MM.1S (cell line): ENCODE data around the gene IL26.

Experiments
- EZH2 ChIP-seq: fragments of 300-600 bp; sonication (generic); optimal IDR thresholded peaks from 2 replicates; pipeline ENCODE3; 2017; ENCODE audit warnings: low read depth, mild to moderate bottlenecking, antibody characterized with exemption, low read length, mixed read lengths
- EZH2phosphoT487 ChIP-seq: fragments of 300-600 bp; sonication (generic); IDR thresholded peaks from 2 replicates; pipeline ENCODE4 v1.6.1; 2018; ENCODE audit warnings: antibody characterized with exemption, low read length
- TF ChIP-seq, protein P1 (sequence below): fragments of 300-600 bp; sonication (generic); IDR thresholded peaks from 2 replicates; pipeline ENCODE4 v1.5.1; 2016; ENCODE audit warnings: antibody characterized with exemption, low read length, mixed read lengths

- TF ChIP-seq, protein P1, sequence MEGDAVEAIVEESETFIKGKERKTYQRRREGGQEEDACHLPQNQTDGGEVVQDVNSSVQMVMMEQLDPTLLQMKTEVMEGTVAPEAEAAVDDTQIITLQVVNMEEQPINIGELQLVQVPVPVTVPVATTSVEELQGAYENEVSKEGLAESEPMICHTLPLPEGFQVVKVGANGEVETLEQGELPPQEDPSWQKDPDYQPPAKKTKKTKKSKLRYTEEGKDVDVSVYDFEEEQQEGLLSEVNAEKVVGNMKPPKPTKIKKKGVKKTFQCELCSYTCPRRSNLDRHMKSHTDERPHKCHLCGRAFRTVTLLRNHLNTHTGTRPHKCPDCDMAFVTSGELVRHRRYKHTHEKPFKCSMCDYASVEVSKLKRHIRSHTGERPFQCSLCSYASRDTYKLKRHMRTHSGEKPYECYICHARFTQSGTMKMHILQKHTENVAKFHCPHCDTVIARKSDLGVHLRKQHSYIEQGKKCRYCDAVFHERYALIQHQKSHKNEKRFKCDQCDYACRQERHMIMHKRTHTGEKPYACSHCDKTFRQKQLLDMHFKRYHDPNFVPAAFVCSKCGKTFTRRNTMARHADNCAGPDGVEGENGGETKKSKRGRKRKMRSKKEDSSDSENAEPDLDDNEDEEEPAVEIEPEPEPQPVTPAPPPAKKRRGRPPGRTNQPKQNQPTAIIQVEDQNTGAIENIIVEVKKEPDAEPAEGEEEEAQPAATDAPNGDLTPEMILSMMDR = no peak
- TF ChIP-seq EZH2phosphoT487 = no peak
- no peak for TF ChIP-seq EZH2
Measured at GRCh38 chr12:68178184-68178583, 47.4 kb downstream of the IL26 start.
